Endothelial cell of umbilical vein (primary cell): ENCODE results near the gene PDE3A. TPM values are rescaled to one million over a fixed set of nuclear protein-coding genes. Genes with fewer than 3 reads are reported as not detected.

Source experiments
- BruUV-seq: library from RNA; stranded (reverse); fragments of 400-500 nt; replicated peaks from 2 replicates; lab custom pipeline; 2021; lab: Mats Ljungman, UMichigan
- CTCF ChIA-PET: fragments of 300-600, 350-600 bp; sonication (Branson Sonifier 250); formaldehyde crosslinking; loops from one replicate; lab custom pipeline; 2021; ENCODE audit warnings: antibody characterized with exemption, inconsistent platforms; lab: Charles Lee
- POLR2A ChIA-PET: fragments of 300-600, 350-600 bp; sonication (Branson Sonifier 250); formaldehyde crosslinking; loops from one replicate; lab custom pipeline; 2021; ENCODE audit warnings: antibody characterized with exemption, inconsistent platforms; lab: Charles Lee
- DNase-seq: peaks from one replicate; pipeline ENCODE4 v3.0.0-alpha.2; 2011; ENCODE audit warnings: low read depth, low spot score
- FAIRE-seq: peaks from 2 replicates; lab custom pipeline; 2011; peaks lifted over from hg19 to GRCh38; lab: Jason Lieb, UNC
- H2AFZ ChIP-seq: 2 replicates; pipeline ENCODE4 v1.6.0; 2012; ENCODE audit warnings: low read depth, low read length, control low read depth, inconsistent platforms
- H3K27ac ChIP-seq: 2 replicates; pipeline ENCODE4 v1.5.1; 2011; ENCODE audit warnings: low read depth, mild to moderate bottlenecking, control low read depth, low read length, moderate library complexity; ENCODE audit not compliant: insufficient read depth
- H3K27me3 ChIP-seq, 2 experiments: 2 replicates each; pipeline versions ENCODE4 v1.6.0 to v1.6.1; 2011; ENCODE audit warnings: low read length in 2 of 2, mixed read lengths in 1 of 2; ENCODE audit not compliant: control insufficient read depth in 2 of 2, insufficient read depth in 2 of 2
- H3K36me3 ChIP-seq, 2 experiments: 2 replicates in 1 of 2; 3 replicates in 1 of 2; pipeline ENCODE4 v1.5.1; 2011; ENCODE audit warnings: low read length in 2 of 2, mild to moderate bottlenecking in 1 of 2, moderate library complexity in 1 of 2; ENCODE audit not compliant: control insufficient read depth in 2 of 2, insufficient read depth in 2 of 2; ENCODE audit errors: extremely low read depth in 1 of 2
- H3K4me1 ChIP-seq: 3 replicates; pipeline ENCODE4 v1.5.1; 2011; ENCODE audit warnings: mild to moderate bottlenecking, low read length; ENCODE audit not compliant: control insufficient read depth, insufficient read depth; ENCODE audit errors: extremely low read depth
- H3K4me2 ChIP-seq: 2 replicates; pipeline ENCODE4 v1.6.1; 2011; ENCODE audit warnings: low read length, control low read depth, mixed read lengths; ENCODE audit not compliant: insufficient read depth
- H3K4me3 ChIP-seq, 3 experiments: fragments of 200-600 bp in 1 of 3; sonication (generic), shearing (Covaris generic) in 1 of 3; replicated peaks in 1 of 3; 2 replicates each; pipeline ENCODE4 v1.5.1; 2011 to 2016; ENCODE audit warnings: control low read depth in 3 of 3, low read length in 3 of 3, mild to moderate bottlenecking in 2 of 3, inconsistent platforms in 1 of 3, low read depth in 1 of 3, moderate library complexity in 1 of 3; ENCODE audit not compliant: insufficient read depth in 1 of 3
- H3K79me2 ChIP-seq: 2 replicates; pipeline ENCODE4 v1.6.0; 2012; ENCODE audit warnings: low read length, inconsistent platforms; ENCODE audit not compliant: control insufficient read depth, insufficient read depth
- H3K9ac ChIP-seq: replicated peaks from 2 replicates; pipeline ENCODE3; 2011; ENCODE audit warnings: low read length, control low read depth; ENCODE audit not compliant: insufficient read depth; ENCODE audit errors: extremely low read depth
- H3K9me1 ChIP-seq: replicated peaks from 3 replicates; pipeline ENCODE4 v1.6.0; 2011; ENCODE audit warnings: mild to moderate bottlenecking, low read length; ENCODE audit not compliant: control insufficient read depth, insufficient read depth; ENCODE audit errors: extremely low read depth
- H3K9me3 ChIP-seq: replicated peaks from 2 replicates; pipeline ENCODE4 v1.5.1; 2012; ENCODE audit warnings: low read length, inconsistent platforms; ENCODE audit not compliant: control insufficient read depth, insufficient read depth
- H4K20me1 ChIP-seq: replicated peaks from 2 replicates; pipeline ENCODE3; 2011; ENCODE audit warnings: mild to moderate bottlenecking, low read length; ENCODE audit not compliant: control insufficient read depth, insufficient read depth; ENCODE audit errors: extremely low read depth
- EZH2 ChIP-seq: IDR thresholded peaks from 2 replicates; pipeline ENCODE4 v1.6.1; 2012; ENCODE audit warnings: borderline replicate concordance, low read depth, mild to moderate bottlenecking, moderate library complexity, low read length, inconsistent platforms; ENCODE audit not compliant: severe bottlenecking
- FOS ChIP-seq: IDR thresholded peaks from 2 replicates; pipeline ENCODE4 v1.6.1; 2011; ENCODE audit warnings: mild to moderate bottlenecking, low read length, moderate library complexity, borderline replicate concordance; ENCODE audit not compliant: insufficient read depth
- GATA2 ChIP-seq: IDR thresholded peaks from 2 replicates; pipeline ENCODE4 v1.7.0; 2011; ENCODE audit warnings: low read depth, mild to moderate bottlenecking, moderate library complexity, mixed read lengths, low read length; ENCODE audit not compliant: insufficient read length, insufficient read depth
- JUN ChIP-seq: IDR thresholded peaks from 2 replicates; pipeline ENCODE4 v1.6.1; 2011; ENCODE audit warnings: borderline replicate concordance, low read depth; ENCODE audit not compliant: insufficient read length, insufficient read depth
- MYC ChIP-seq: IDR thresholded peaks from one replicate; pipeline ENCODE4 v1.6.1; 2011; ENCODE audit warnings: mild to moderate bottlenecking, low read depth, low read length
- POLR2A ChIP-seq: IDR thresholded peaks from 2 replicates; pipeline ENCODE4 v1.6.1; 2012; ENCODE audit warnings: low read depth, mild to moderate bottlenecking, control low read depth, low read length
- POLR2AphosphoS5 ChIP-seq: IDR thresholded peaks from 2 replicates; pipeline ENCODE4 v1.6.1; 2012; ENCODE audit warnings: low read depth, mild to moderate bottlenecking, control low read depth, low read length, moderate library complexity; ENCODE audit not compliant: insufficient read depth
- dilution Hi-C: fragments of 300-500 bp; cut with MboI; formaldehyde crosslinking; loops from one replicate; pipeline ENCODE4 v1.15.0; 2019; ENCODE audit warnings: low sequenced_read_pairs; ENCODE audit not compliant: extremely low pct_ligation_motif_present
- intact Hi-C: fragments of 100-400 bp; cut with micrococcal nuclease; formaldehyde crosslinking; loops from one replicate; pipeline ENCODE4 v1.10.0; 2022
- polyA plus RNA-seq, 4 experiments: library from polyadenylated mRNA; depleted of rRNA in 3 of 4; stranded (reverse) in 3 of 4; unstranded in 1 of 4; fragments of >200 nt; gene quantifications; 2 replicates each; pipeline versions ENCODE4 v1.2.1 to v1.2.3, GENCODE V29; 2011 to 2012; ENCODE audit warnings: missing spikeins in 1 of 4
- total RNA-seq: library from RNA; stranded (reverse); gene quantifications from 2 replicates; pipeline ENCODE4 v1.2.3, GENCODE V29; 2021
- TF ChIP-seq, protein P1 (sequence below), 2 donors: IDR thresholded peaks; 1 replicate in 1 of 2; 2 replicates in 1 of 2; pipeline ENCODE4 v1.5.1; 2011; ENCODE audit warnings: low read length in 2 of 2, mild to moderate bottlenecking in 2 of 2, moderate library complexity in 2 of 2, control low read depth in 1 of 2, inconsistent platforms in 1 of 2, low read depth in 1 of 2; ENCODE audit not compliant: insufficient read depth in 1 of 2; ENCODE audit errors: extremely low read depth in 1 of 2
- TF ChIP-seq, protein P2 (sequence below): IDR thresholded peaks from 2 replicates; pipeline ENCODE4 v1.6.1; 2011; ENCODE audit not compliant: insufficient read depth, insufficient read length

PDE3A gene
- total and polyA plus RNA-seq, 2 donors (not counting 3 experiments of a cell fraction or from before 2014, with no cell fraction given): 14.0 to 27.4 TPM

DNA sequence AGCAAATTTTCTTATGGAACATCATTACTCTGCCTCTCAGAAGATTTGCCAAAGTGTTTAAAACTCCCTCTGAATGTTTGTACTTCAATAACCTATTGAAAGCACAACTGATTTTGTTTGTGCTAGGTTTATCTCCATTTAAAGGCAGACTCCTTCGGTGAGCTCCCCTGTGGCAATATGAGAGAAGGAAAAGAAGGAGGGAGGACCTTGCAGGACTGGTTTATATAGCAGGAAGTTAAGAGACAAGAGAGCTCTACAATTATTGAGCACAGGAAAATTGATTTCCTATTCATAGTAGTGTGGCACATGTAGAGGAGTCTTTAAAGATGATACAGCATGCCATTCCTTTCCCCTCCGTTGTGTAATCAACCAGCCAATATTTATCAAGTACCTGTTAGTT lies 75.5 kb downstream of the PDE3A start:
- TF ChIP-seq FOS (no peak), POLR2A (no peak), EZH2 (no peak), MYC (no peak), POLR2AphosphoS5 (no peak), JUN (no peak), GATA2 (no peak)
- TF ChIP-seq, protein P1, sequence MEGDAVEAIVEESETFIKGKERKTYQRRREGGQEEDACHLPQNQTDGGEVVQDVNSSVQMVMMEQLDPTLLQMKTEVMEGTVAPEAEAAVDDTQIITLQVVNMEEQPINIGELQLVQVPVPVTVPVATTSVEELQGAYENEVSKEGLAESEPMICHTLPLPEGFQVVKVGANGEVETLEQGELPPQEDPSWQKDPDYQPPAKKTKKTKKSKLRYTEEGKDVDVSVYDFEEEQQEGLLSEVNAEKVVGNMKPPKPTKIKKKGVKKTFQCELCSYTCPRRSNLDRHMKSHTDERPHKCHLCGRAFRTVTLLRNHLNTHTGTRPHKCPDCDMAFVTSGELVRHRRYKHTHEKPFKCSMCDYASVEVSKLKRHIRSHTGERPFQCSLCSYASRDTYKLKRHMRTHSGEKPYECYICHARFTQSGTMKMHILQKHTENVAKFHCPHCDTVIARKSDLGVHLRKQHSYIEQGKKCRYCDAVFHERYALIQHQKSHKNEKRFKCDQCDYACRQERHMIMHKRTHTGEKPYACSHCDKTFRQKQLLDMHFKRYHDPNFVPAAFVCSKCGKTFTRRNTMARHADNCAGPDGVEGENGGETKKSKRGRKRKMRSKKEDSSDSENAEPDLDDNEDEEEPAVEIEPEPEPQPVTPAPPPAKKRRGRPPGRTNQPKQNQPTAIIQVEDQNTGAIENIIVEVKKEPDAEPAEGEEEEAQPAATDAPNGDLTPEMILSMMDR (IDR thresholded peaks at IDR 0.05; ENCODE audit: extremely low read depth in 1 of 2, insufficient read depth in 1 of 2, low read depth in 1 of 2, low read length in 2 of 2): no peak
- TF ChIP-seq, protein P2, sequence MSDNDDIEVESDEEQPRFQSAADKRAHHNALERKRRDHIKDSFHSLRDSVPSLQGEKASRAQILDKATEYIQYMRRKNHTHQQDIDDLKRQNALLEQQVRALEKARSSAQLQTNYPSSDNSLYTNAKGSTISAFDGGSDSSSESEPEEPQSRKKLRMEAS: no peak
- POLR2A ChIA-PET: no interaction called here
- peaks cover 0 to 2% of the 10 kb centered on the region in 2 experiments for H3K36me3 ChIP-seq
- H3K79me2 ChIP-seq: peaks cover 7% of the 10 kb centered on the region
- H2AFZ ChIP-seq: no peak overlapping the region
- H3K4me2 ChIP-seq: no peak overlapping the region
- dilution Hi-C loops (no loop called here), intact Hi-C loops (no loop called here)
- H3K9me1 ChIP-seq: no peaks in the 10 kb centered on the region
- no peaks in the 10 kb centered on the region for H3K4me1 ChIP-seq
- no TSS peak for BruUV-seq
- no peak for FAIRE-seq
- H4K20me1 ChIP-seq: peaks cover 3% of the 10 kb centered on the region
- H3K4me3 ChIP-seq: no peak overlapping the region
- no peak overlapping the region for H3K27ac ChIP-seq
- H3K9ac ChIP-seq: no peak overlapping the region
- H3K27me3 ChIP-seq: no peaks in the 10 kb centered on the region
- no peak for DNase-seq
- no peaks in the 10 kb centered on the region for H3K9me3 ChIP-seq
- CTCF ChIA-PET: interaction anchor here (1.0 kb wide), 1 partner anchor 643 kb away, joined by 3 read pairs; no protein-coding TSS in a partner anchor
